GM12872 (cell line): ENCODE data around the gene KRT84.

Experiments used
- CTCF ChIP-seq: IDR thresholded peaks from 3 replicates; pipeline ENCODE4 v1.5.1; 2011; ENCODE audit warnings: low read depth, mild to moderate bottlenecking, low read length, moderate library complexity; ENCODE audit not compliant: insufficient read depth

KRT84 gene

GRCh38 chr12:52407918-52408317 is 22.5 kb upstream of the KRT84 start:
- TF ChIP-seq CTCF = no peak

GRCh38 chr12:52405922-52406385 is 20.5 kb upstream of the KRT84 start, which contains the start of gene KRT82:
TSS of gene KRT82 (minus strand) at chr12:52406335. CDS start at chr12:52406277, 58 bp downstream.
- TF ChIP-seq CTCF = no peak

- no peak for TF ChIP-seq CTCF
Measured at GRCh38 chr12:52404951-52405350, 19.5 kb upstream of the KRT84 start.

GRCh38 chr12:52403561-52403960 is 18.1 kb upstream of the KRT84 start:
- no peak for TF ChIP-seq CTCF

- TF ChIP-seq CTCF = no peak
Measured at GRCh38 chr12:52402873-52403540, 17.6 kb upstream of the KRT84 start.

- TF ChIP-seq CTCF = no peak
Measured at GRCh38 chr12:52402377-52402776, 16.9 kb upstream of the KRT84 start.

DNA sequence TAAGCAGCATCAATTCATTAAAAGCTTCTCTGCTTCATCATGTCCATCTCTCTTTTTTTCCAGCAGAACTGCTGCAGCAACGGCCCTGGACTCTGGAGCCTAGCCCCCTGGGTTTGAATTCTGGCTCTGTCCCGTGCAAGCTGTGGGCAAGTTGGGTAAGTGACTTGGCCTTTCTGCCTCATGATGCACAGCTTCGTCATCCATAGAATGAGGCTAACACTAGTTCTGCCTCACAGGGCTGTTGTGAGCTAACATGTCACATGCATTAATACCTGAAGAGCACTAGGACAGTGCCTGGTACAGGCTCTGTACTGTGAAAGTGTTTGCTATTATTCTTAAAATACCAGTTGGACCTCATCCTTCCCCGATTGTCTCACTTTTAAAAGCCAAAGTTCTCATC is 16.5 kb upstream of the KRT84 start:
- no peak for TF ChIP-seq CTCF
